ENCODE measurements around the gene IQGAP1.

DNA sequence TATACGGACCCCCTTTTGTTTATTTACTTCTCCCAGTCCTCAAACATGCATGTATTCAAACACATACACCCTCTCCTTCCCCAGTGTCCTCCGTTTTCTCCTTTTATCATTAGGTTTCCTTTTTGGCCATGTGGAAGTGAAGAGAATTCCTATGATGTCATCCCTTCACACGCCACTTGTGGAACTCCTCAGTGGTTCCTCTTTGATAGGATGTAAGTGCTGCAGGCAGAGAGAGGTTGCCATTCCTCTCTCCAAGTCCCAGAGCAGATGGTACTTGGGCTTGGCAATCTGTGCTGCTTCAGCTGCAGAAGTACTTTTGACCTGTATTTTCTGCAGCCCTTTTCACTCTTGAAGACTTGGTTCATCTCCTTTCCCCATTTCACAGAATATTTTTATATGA, 108.7 kb downstream of the IQGAP1 start:
- no peak for TF ChIP-seq CTCF (IDR thresholded peaks at IDR 0.05 in 2 of 3, conservative IDR thresholded peaks at IDR 0.05 in 1 of 3; ENCODE audit: borderline replicate concordance in 1 of 3, insufficient read depth in 1 of 3, low read depth in 2 of 3, low read length in 2 of 3)
- no peak for TF ChIP-seq RAD21 (IDR thresholded peaks at IDR 0.05; ENCODE audit: low read depth)
- TF ChIP-seq TCF7L2 (IDR thresholded peaks at IDR 0.05; ENCODE audit: borderline replicate concordance, extremely low read depth, insufficient read depth, insufficient read length) = no peak
- TF ChIP-seq POLR2A (IDR thresholded peaks at IDR 0.05; ENCODE audit: borderline replicate concordance, extremely low read depth, insufficient read depth, insufficient read length) = no peak
- TF ChIP-seq CEBPB (IDR thresholded peaks at IDR 0.05; ENCODE audit: low read depth) = no peak
- TF ChIP-seq, protein P1, sequence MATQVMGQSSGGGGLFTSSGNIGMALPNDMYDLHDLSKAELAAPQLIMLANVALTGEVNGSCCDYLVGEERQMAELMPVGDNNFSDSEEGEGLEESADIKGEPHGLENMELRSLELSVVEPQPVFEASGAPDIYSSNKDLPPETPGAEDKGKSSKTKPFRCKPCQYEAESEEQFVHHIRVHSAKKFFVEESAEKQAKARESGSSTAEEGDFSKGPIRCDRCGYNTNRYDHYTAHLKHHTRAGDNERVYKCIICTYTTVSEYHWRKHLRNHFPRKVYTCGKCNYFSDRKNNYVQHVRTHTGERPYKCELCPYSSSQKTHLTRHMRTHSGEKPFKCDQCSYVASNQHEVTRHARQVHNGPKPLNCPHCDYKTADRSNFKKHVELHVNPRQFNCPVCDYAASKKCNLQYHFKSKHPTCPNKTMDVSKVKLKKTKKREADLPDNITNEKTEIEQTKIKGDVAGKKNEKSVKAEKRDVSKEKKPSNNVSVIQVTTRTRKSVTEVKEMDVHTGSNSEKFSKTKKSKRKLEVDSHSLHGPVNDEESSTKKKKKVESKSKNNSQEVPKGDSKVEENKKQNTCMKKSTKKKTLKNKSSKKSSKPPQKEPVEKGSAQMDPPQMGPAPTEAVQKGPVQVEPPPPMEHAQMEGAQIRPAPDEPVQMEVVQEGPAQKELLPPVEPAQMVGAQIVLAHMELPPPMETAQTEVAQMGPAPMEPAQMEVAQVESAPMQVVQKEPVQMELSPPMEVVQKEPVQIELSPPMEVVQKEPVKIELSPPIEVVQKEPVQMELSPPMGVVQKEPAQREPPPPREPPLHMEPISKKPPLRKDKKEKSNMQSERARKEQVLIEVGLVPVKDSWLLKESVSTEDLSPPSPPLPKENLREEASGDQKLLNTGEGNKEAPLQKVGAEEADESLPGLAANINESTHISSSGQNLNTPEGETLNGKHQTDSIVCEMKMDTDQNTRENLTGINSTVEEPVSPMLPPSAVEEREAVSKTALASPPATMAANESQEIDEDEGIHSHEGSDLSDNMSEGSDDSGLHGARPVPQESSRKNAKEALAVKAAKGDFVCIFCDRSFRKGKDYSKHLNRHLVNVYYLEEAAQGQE (IDR thresholded peaks at IDR 0.05; ENCODE audit: low read depth) = no peak
- no peak for TF ChIP-seq ATF3 (IDR thresholded peaks at IDR 0.05)
- no peak for TF ChIP-seq YY1 (IDR thresholded peaks at IDR 0.05; ENCODE audit: extremely low read depth, insufficient replicate concordance, low read depth, low read length)
- TF ChIP-seq FOSL1 (IDR thresholded peaks at IDR 0.05; ENCODE audit: low read depth) = no peak
- no peak for TF ChIP-seq EGR1 (IDR thresholded peaks at IDR 0.05; ENCODE audit: low read depth)
- TF ChIP-seq EZH2 (IDR thresholded peaks at IDR 0.05) = no peak
- no peak for TF ChIP-seq ZNF274 (IDR thresholded peaks at IDR 0.05; ENCODE audit: low read depth, low read length)
- no peak for TF ChIP-seq JUND (IDR thresholded peaks at IDR 0.05)
